GM23248 (cell line): ENCODE measurements around the gene CORO2B.

Source experiments
- EZH2 ChIP-seq: fragments of 200-600 bp; sonication (generic); IDR thresholded peaks from 2 replicates; pipeline ENCODE4 v1.6.1; 2018; ENCODE audit warnings: antibody characterized with exemption, mild to moderate bottlenecking; ENCODE audit not compliant: insufficient read depth, poor library complexity, severe bottlenecking
- EZH2phosphoT487 ChIP-seq: fragments of 200-600 bp; sonication (generic); IDR thresholded peaks from 2 replicates; pipeline ENCODE4 v1.6.1; 2018; ENCODE audit warnings: antibody characterized with exemption, moderate library complexity, mild to moderate bottlenecking, low read depth; ENCODE audit not compliant: insufficient read depth

- TF ChIP-seq EZH2 (no peak), EZH2phosphoT487 (no peak)
These were observed 131.1 kb downstream of the CORO2B start for GRCh38 chr15:68709876-68710275.
